Measurements from ENCODE around the gene LATS2.

DNA sequence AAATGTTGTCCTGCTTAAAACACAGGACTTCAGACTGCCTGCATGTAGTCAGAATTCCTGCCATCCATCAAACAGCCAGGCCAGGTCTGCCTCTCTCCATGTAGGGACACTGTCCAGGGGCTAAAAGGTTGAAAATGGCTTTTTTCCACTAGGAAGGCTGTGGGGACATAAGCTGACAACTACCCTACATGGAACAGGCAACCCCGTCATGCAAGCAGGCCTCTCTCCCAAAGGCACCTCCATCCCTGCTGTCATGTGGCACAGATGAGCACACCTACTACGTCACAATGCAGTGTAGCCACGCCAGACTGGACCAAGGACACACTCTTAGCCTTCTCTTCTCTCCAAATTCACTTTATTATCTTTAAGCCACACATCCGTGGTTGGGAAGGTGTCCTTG lies 40.8 kb downstream of the LATS2 start:
- TF ChIP-seq, protein P1, sequence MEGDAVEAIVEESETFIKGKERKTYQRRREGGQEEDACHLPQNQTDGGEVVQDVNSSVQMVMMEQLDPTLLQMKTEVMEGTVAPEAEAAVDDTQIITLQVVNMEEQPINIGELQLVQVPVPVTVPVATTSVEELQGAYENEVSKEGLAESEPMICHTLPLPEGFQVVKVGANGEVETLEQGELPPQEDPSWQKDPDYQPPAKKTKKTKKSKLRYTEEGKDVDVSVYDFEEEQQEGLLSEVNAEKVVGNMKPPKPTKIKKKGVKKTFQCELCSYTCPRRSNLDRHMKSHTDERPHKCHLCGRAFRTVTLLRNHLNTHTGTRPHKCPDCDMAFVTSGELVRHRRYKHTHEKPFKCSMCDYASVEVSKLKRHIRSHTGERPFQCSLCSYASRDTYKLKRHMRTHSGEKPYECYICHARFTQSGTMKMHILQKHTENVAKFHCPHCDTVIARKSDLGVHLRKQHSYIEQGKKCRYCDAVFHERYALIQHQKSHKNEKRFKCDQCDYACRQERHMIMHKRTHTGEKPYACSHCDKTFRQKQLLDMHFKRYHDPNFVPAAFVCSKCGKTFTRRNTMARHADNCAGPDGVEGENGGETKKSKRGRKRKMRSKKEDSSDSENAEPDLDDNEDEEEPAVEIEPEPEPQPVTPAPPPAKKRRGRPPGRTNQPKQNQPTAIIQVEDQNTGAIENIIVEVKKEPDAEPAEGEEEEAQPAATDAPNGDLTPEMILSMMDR (tag by site-specific recombination; IDR thresholded peaks at IDR 0.05) = no peak
- TF ChIP-seq ZNF561 (tag by site-specific recombination; IDR thresholded peaks at IDR 0.05; ENCODE audit: borderline replicate concordance) (no peak), ZNF747 (tag by site-specific recombination; IDR thresholded peaks at IDR 0.05) (no peak), ZNF174 (tag by site-specific recombination; IDR thresholded peaks at IDR 0.05) (no peak), ZNF239 (tag by site-specific recombination; IDR thresholded peaks at IDR 0.05) (no peak), ZNF324 (tag by site-specific recombination; IDR thresholded peaks at IDR 0.05) (no peak), YY2 (tag by site-specific recombination; IDR thresholded peaks at IDR 0.05) (no peak)
- TF ChIP-seq, protein P2, sequence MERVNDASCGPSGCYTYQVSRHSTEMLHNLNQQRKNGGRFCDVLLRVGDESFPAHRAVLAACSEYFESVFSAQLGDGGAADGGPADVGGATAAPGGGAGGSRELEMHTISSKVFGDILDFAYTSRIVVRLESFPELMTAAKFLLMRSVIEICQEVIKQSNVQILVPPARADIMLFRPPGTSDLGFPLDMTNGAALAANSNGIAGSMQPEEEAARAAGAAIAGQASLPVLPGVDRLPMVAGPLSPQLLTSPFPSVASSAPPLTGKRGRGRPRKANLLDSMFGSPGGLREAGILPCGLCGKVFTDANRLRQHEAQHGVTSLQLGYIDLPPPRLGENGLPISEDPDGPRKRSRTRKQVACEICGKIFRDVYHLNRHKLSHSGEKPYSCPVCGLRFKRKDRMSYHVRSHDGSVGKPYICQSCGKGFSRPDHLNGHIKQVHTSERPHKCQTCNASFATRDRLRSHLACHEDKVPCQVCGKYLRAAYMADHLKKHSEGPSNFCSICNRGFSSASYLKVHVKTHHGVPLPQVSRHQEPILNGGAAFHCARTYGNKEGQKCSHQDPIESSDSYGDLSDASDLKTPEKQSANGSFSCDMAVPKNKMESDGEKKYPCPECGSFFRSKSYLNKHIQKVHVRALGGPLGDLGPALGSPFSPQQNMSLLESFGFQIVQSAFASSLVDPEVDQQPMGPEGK (tag by site-specific recombination; IDR thresholded peaks at IDR 0.05) = no peak

Data from HEK293 (cell line).